B cell (primary cell): Measurements from ENCODE around the gene AFG1L. TPM values are rescaled to one million over a fixed set of nuclear protein-coding genes. Genes with fewer than 3 reads are reported as not detected.

Experiments used
- ATAC-seq: fragments of 200-7000 bp; cut with Tn5 transposase; one replicate; pipeline ENCODE4 v1.10.0; 2021; ENCODE audit warnings: low read depth, mild to moderate bottlenecking, moderate number of reproducible peaks, moderate library complexity
- CTCF ChIA-PET: fragments of 350-600 bp; sonication (Branson Sonifier 250); formaldehyde crosslinking; loops from one replicate; lab custom pipeline; 2021; ENCODE audit warnings: antibody characterized with exemption, inconsistent platforms; lab: Charles Lee
- POLR2A ChIA-PET: fragments of 350-600 bp; sonication (Branson Sonifier 250); formaldehyde crosslinking; loops from one replicate; lab custom pipeline; 2021; ENCODE audit warnings: antibody characterized with exemption; lab: Charles Lee
- DNase-seq: peaks from one replicate; pipeline ENCODE4 v3.0.0; 2013
- H2AFZ ChIP-seq: 2 replicates; pipeline ENCODE4 v1.6.1; 2012; ENCODE audit warnings: mild to moderate bottlenecking, low read depth, low read length; ENCODE audit not compliant: insufficient read depth, poor library complexity, severe bottlenecking
- H3K27ac ChIP-seq, 2 donors: 1 replicate in 1 of 2; 2 replicates in 1 of 2; pipeline ENCODE4 v1.5.1; 2012 to 2013; ENCODE audit warnings: low read length in 2 of 2, mild to moderate bottlenecking in 2 of 2, moderate library complexity in 1 of 2
- H3K27me3 ChIP-seq, 4 experiments: fragments of 200-600 bp in 1 of 4; sonication (generic) in 1 of 4; replicated peaks in 1 of 4; 1 replicate in 2 of 4; 2 replicates in 2 of 4; pipeline versions ENCODE4 v1.6.1 to v1.7.0; 2013 to 2016; ENCODE audit warnings: low read length in 3 of 4, mild to moderate bottlenecking in 2 of 4, mixed read lengths in 1 of 4, moderate library complexity in 1 of 4; ENCODE audit not compliant: insufficient read depth in 4 of 4, control insufficient read depth in 3 of 4; ENCODE audit errors: control extremely low read depth in 1 of 4
- H3K36me3 ChIP-seq, 2 experiments: replicated peaks in 1 of 2; 1 replicate in 1 of 2; 2 replicates in 1 of 2; pipeline versions ENCODE4 v1.6.1 to v1.7.1; 2013; ENCODE audit warnings: low read length in 1 of 2; ENCODE audit not compliant: insufficient read depth in 2 of 2, control insufficient read depth in 1 of 2; ENCODE audit errors: control extremely low read depth in 1 of 2, extremely low read depth in 1 of 2
- H3K4me1 ChIP-seq, 2 donors: fragments of 200-600 bp in 1 of 2; sonication (generic) in 1 of 2; 1 replicate in 1 of 2; 2 replicates in 1 of 2; pipeline versions ENCODE4 v1.5.1 to v1.6.1; 2013 to 2017; ENCODE audit warnings: low read length in 2 of 2; ENCODE audit not compliant: control insufficient read depth in 2 of 2, insufficient read depth in 2 of 2
- H3K4me2 ChIP-seq: replicated peaks from 2 replicates; pipeline ENCODE3; 2012; ENCODE audit warnings: mild to moderate bottlenecking, low read depth, low read length; ENCODE audit not compliant: poor library complexity, severe bottlenecking
- H3K4me3 ChIP-seq, 5 experiments: fragments of 200-600 bp in 1 of 5; sonication (generic) in 1 of 5; 1 replicate in 3 of 5; 2 replicates in 2 of 5; pipeline versions ENCODE4 v1.5.1 to v1.7.0; 2011 to 2016; ENCODE audit warnings: low read length in 4 of 5, mild to moderate bottlenecking in 4 of 5, low read depth in 2 of 5, control low read depth in 1 of 5, moderate library complexity in 1 of 5; ENCODE audit not compliant: insufficient read depth in 1 of 5; ENCODE audit errors: control extremely low read depth in 1 of 5, extremely low read depth in 1 of 5
- H3K79me2 ChIP-seq: fragments of 200-600 bp; sonication (generic); one replicate; pipeline ENCODE4 v1.6.0; 2016; ENCODE audit warnings: low read length; ENCODE audit not compliant: control insufficient read depth, insufficient read depth
- H3K9ac ChIP-seq: fragments of 200-600 bp; sonication (generic); 2 replicates; pipeline ENCODE4 v1.6.1; 2017; ENCODE audit warnings: mild to moderate bottlenecking, low read length, moderate library complexity
- H3K9me3 ChIP-seq, 3 donors: one replicate each; pipeline versions ENCODE4 v1.6.1 to v1.7.1; 2013; ENCODE audit warnings: low read length in 2 of 3; ENCODE audit not compliant: control insufficient read depth in 2 of 3, insufficient read depth in 1 of 3; ENCODE audit errors: control extremely low read depth in 1 of 3
- H4K20me1 ChIP-seq: 2 replicates; pipeline ENCODE4 v1.6.0; 2012; ENCODE audit warnings: mild to moderate bottlenecking, low read length; ENCODE audit not compliant: insufficient read depth, control insufficient read depth, poor library complexity, severe bottlenecking
- H3K27ac Mint-ChIP-seq: one replicate; pipeline ENCODE4 v1.8.0; 2021; ENCODE audit warnings: mixed read lengths
- H3K27me3 Mint-ChIP-seq: one replicate; pipeline ENCODE4 v1.8.0; 2021; ENCODE audit warnings: mixed read lengths
- H3K4me1 Mint-ChIP-seq: one replicate; pipeline ENCODE4 v1.8.0; 2021; ENCODE audit warnings: mixed read lengths
- H3K4me3 Mint-ChIP-seq: one replicate; pipeline ENCODE4 v1.8.0; 2021; ENCODE audit warnings: mixed read lengths
- H3K9me3 Mint-ChIP-seq: one replicate; pipeline ENCODE4 v1.8.0; 2022; ENCODE audit warnings: mixed read lengths; ENCODE audit not compliant: insufficient read depth
- EZH2 ChIP-seq: IDR thresholded peaks from 2 replicates; pipeline ENCODE4 v1.6.1; 2012; ENCODE audit warnings: borderline replicate concordance, low read depth, mild to moderate bottlenecking, moderate library complexity, low read length; ENCODE audit not compliant: insufficient read depth, poor library complexity, severe bottlenecking
- whole genome bisulfite sequencing: methylation state at CpG from one replicate; pipeline ENCODE4 v1.1.5; 2013; ENCODE audit warnings: missing lambda C conversion rate; ENCODE audit not compliant: insufficient coverage; 5-methylcytosine and 5-hydroxymethylcytosine counted together
- intact Hi-C: fragments of 100-400 bp; cut with micrococcal nuclease; formaldehyde crosslinking; loops from one replicate; pipeline ENCODE4 v1.10.0; 2022
- polyA plus RNA-seq: library from polyadenylated mRNA; depleted of rRNA; stranded (reverse); fragments of >200 nt; gene quantifications from 2 replicates; pipeline ENCODE4 v1.2.3, GENCODE V29; 2012
- total RNA-seq, 2 donors: library from RNA; stranded (reverse); fragments of 120-200 nt in 1 of 2; gene quantifications; 1 replicate in 1 of 2; 2 replicates in 1 of 2; pipeline versions ENCODE4 v1.2.3 to v1.2.4, GENCODE V29; 2013 to 2022
- TF ChIP-seq, protein P1 (sequence below): fragments of 200-600 bp; IDR thresholded peaks from one replicate; pipeline ENCODE4 v1.8.0; 2022; ENCODE audit warnings: antibody characterized with exemption, mild to moderate bottlenecking

The AFG1L gene
- total and polyA plus RNA-seq, 2 donors (not counting 1 experiment from before 2014, with no cell fraction given): 1.8 to 14.2 TPM

DNA sequence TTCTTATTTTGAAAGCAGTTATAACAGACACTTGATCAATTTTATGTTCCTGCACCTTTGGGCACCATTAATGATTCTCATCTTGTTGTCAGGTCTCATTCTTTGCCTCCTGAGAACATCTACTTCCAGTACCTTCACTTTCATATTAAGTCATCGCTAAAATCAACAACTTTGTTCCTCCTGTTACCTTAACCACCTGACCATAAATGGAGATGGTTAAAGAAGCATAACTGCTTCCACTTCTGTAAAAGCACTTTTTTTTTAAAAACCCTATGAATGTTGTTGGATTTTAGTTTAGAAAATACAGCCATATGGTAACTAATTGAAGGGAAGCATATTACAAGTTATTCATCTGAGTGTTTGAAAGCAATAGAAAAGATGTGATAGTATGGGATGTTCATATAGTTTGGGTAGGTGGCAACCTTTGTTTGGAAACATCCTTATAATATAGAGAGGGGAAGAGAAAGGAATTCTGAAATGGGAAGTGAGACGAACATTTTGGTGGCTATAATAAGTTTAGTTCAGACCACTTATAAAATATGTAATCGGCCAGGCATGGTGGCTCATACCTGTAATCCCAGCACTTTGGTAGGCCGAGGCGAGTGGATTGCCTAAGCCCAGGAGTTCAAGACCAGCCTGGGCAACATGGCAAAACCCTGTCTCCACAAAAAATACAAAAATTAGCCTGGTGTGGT lies 53.9 kb downstream of the AFG1L start:
- no peaks in the 10 kb centered on the region for H3K36me3 ChIP-seq
- H3K4me3 ChIP-seq: peak overlapping the region in 2 of 5 experiments; percentile 6 to 29
- no peaks in the 10 kb centered on the region for H3K9me3 Mint-ChIP-seq
- no peaks in the 10 kb centered on the region for H3K9me3 ChIP-seq
- ChIA-PET CTCF (no interaction called here), POLR2A (no interaction called here)
- no peaks in the 10 kb centered on the region for H3K27me3 ChIP-seq
- ATAC-seq (peak; percentile 97), DNase-seq (peak; percentile 83)
- H3K79me2 ChIP-seq: peaks cover 7% of the 10 kb centered on the region
- H3K27ac Mint-ChIP-seq: peak overlapping the region; percentile 98
- intact Hi-C loops: loop anchor here (1.0 kb wide), 2 partner anchors 55 to 88 kb away; partner anchors contain the start of gene SNX3
- no peak for TF ChIP-seq EZH2
- TF ChIP-seq, protein P1, sequence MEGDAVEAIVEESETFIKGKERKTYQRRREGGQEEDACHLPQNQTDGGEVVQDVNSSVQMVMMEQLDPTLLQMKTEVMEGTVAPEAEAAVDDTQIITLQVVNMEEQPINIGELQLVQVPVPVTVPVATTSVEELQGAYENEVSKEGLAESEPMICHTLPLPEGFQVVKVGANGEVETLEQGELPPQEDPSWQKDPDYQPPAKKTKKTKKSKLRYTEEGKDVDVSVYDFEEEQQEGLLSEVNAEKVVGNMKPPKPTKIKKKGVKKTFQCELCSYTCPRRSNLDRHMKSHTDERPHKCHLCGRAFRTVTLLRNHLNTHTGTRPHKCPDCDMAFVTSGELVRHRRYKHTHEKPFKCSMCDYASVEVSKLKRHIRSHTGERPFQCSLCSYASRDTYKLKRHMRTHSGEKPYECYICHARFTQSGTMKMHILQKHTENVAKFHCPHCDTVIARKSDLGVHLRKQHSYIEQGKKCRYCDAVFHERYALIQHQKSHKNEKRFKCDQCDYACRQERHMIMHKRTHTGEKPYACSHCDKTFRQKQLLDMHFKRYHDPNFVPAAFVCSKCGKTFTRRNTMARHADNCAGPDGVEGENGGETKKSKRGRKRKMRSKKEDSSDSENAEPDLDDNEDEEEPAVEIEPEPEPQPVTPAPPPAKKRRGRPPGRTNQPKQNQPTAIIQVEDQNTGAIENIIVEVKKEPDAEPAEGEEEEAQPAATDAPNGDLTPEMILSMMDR: no peak
- peaks cover 21 to 31% of the 10 kb centered on the region in 2 donors for H3K4me1 ChIP-seq
- H3K27me3 Mint-ChIP-seq: no peaks in the 10 kb centered on the region
- peak overlapping the region; percentile 67 for H3K4me2 ChIP-seq
- no CpG with 5 or more reads among the region's 5 CpGs for WGBS
- peak overlapping the region; percentile 18 for H3K9ac ChIP-seq
- H4K20me1 ChIP-seq: no peaks in the 10 kb centered on the region
- H3K4me3 Mint-ChIP-seq: peak overlapping the region; percentile 84
- H3K27ac ChIP-seq: peak overlapping the region; percentile 88
- H3K4me1 Mint-ChIP-seq: peaks cover 28% of the 10 kb centered on the region
- H2AFZ ChIP-seq: peak overlapping the region; percentile 21

DNA sequence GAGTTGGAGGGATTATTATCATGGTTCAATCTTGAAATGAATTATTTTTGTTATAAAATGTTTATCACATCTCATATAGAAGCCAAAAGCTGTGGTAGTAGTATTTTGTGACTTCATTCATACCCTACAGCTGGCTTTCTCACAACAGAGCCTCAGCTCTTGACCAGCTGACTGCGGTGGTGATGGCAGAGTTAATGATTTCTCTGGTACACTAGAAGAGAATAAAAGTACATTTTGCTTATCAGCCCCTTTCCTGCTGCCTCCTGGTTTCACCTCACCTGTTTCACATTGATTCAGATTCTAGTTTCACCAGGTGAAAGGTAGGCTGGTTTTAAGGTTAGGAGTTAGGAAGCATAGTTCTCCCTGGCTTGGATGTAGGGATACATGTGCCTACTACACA lies 55.7 kb downstream of the AFG1L start:
- Mint-ChIP-seq H3K9me3 (no peaks in the 10 kb centered on the region), H3K4me1 (peaks cover 23% of the 10 kb centered on the region), H3K4me3 (no peak overlapping the region), H3K27me3 (no peaks in the 10 kb centered on the region), H3K27ac (peak overlapping the region; percentile 26)
- ChIA-PET CTCF (no interaction called here), POLR2A (no interaction called here)
- Histone ChIP-seq H3K27ac (no peak overlapping the region), H3K27me3 (no peaks in the 10 kb centered on the region), H2AFZ (no peak overlapping the region), H3K4me1 (peaks cover 21 to 31% of the 10 kb centered on the region in 2 donors), H3K4me2 (no peak overlapping the region), H3K9me3 (no peaks in the 10 kb centered on the region), H3K79me2 (peaks cover 7% of the 10 kb centered on the region), H3K9ac (no peak overlapping the region), H4K20me1 (no peaks in the 10 kb centered on the region), H3K36me3 (no peaks in the 10 kb centered on the region), H3K4me3 (no peak overlapping the region)
- no CpG with 5 or more reads among the region's 1 CpG for WGBS
- intact Hi-C loops: no loop called here
- ATAC-seq (no peak), DNase-seq (no peak)
- TF ChIP-seq EZH2: no peak
- TF ChIP-seq, protein P1: no peak
